ENCODE measurements around the gene EXD3. TPM values are rescaled to one million over a fixed set of nuclear protein-coding genes. Genes with fewer than 3 reads are reported as not detected.
"Not testable (repeated sequence)": the region's sequence is repeated elsewhere in the genome, so short reads cannot be mapped to it uniquely, and the experiment has no call there.

EXD3 gene
- total RNA-seq, 1 donor from 2014 or later: 14.2 TPM

- no peak for DNase-seq
These were observed 83.7 kb downstream of the EXD3 start for GRCh38 chr9:137339045-137339907.

GRCh38 chr9:137336735-137337134 is 86.2 kb downstream of the EXD3 start:
- no peak for DNase-seq

GRCh38 chr9:137333016-137333671 is 89.8 kb downstream of the EXD3 start:
- DNase-seq: no peak

GRCh38 chr9:137331929-137332328 is 91.0 kb downstream of the EXD3 start:
- DNase-seq: no peak

- DNase-seq: no peak
These were observed 92.3 kb downstream of the EXD3 start for GRCh38 chr9:137330689-137331088.

GRCh38 chr9:137329590-137329989 is 93.4 kb downstream of the EXD3 start:
- DNase-seq: not testable (repeated sequence)

- not testable (repeated sequence) for DNase-seq
These were observed 95.1 kb downstream of the EXD3 start for GRCh38 chr9:137327641-137328550.

- no peak for DNase-seq
These were observed 96.4 kb downstream of the EXD3 start for GRCh38 chr9:137326445-137327065.

GRCh38 chr9:137325799-137326198 is 97.2 kb downstream of the EXD3 start:
- DNase-seq: no peak

- DNase-seq: no peak
These were observed 97.8 kb downstream of the EXD3 start for GRCh38 chr9:137325124-137325523.

- no peak for DNase-seq
These were observed 99.2 kb downstream of the EXD3 start for GRCh38 chr9:137323531-137324331.

- no peak for DNase-seq
These were observed 101.1 kb downstream of the EXD3 start for GRCh38 chr9:137321726-137322361.

- no peak for DNase-seq
These were observed 102.2 kb downstream of the EXD3 start for GRCh38 chr9:137320555-137321384.

GRCh38 chr9:137319739-137320551 is 103.0 kb downstream of the EXD3 start:
- DNase-seq: no peak

- no peak for DNase-seq
These were observed 103.8 kb downstream of the EXD3 start for GRCh38 chr9:137319011-137319738.

GRCh38 chr9:137318602-137319001 is 104.4 kb downstream of the EXD3 start:
- DNase-seq: no peak

- DNase-seq: no peak
These were observed 105.0 kb downstream of the EXD3 start for GRCh38 chr9:137317718-137318511.

Data from occipital lobe (tissue), 2 donors.